Osteocyte (in vitro differentiated cells): Measurements from ENCODE around the gene PATE4. TPM values are rescaled to one million over a fixed set of nuclear protein-coding genes. Genes with fewer than 3 reads are reported as not detected.
"Not testable (repeated sequence)": the region's sequence is repeated elsewhere in the genome, so short reads cannot be mapped to it uniquely, and the experiment has no call there.

Source experiments
- DNase-seq: peaks from one replicate; pipeline ENCODE4 v3.0.0; 2021; ENCODE audit warnings: mixed read lengths; ENCODE audit not compliant: unreplicated experiment; ENCODE audit errors: extremely low spot score
- H3K27ac Mint-ChIP-seq: one replicate; pipeline ENCODE4 v1.8.0; 2021; ENCODE audit warnings: mild to moderate bottlenecking, mixed read lengths; ENCODE audit not compliant: unreplicated experiment
- H3K27me3 Mint-ChIP-seq: one replicate; pipeline ENCODE4 v1.8.0; 2021; ENCODE audit warnings: mixed read lengths; ENCODE audit not compliant: unreplicated experiment
- H3K36me3 Mint-ChIP-seq: one replicate; pipeline ENCODE4 v1.8.0; 2021; ENCODE audit warnings: mixed read lengths; ENCODE audit not compliant: unreplicated experiment
- H3K4me1 Mint-ChIP-seq: one replicate; pipeline ENCODE4 v1.8.0; 2021; ENCODE audit warnings: mixed read lengths; ENCODE audit not compliant: unreplicated experiment
- H3K4me3 Mint-ChIP-seq: one replicate; pipeline ENCODE4 v1.8.0; 2021; ENCODE audit warnings: mild to moderate bottlenecking, moderate library complexity, mixed read lengths; ENCODE audit not compliant: unreplicated experiment
- H3K9me3 Mint-ChIP-seq: one replicate; pipeline ENCODE4 v1.8.0; 2021; ENCODE audit warnings: mixed read lengths; ENCODE audit not compliant: unreplicated experiment
- total RNA-seq: library from RNA; stranded (reverse); gene quantifications from 2 replicates; pipeline ENCODE4 v1.2.1, GENCODE V29; 2021
- TF ChIP-seq, protein P1 (sequence below): fragments of 200-600 bp; sonication (generic); IDR thresholded peaks from 2 replicates; pipeline ENCODE4 v1.5.0; 2021; ENCODE audit warnings: antibody characterized with exemption, mild to moderate bottlenecking, moderate library complexity

PATE4 gene
- total RNA-seq, 1 donor from 2014 or later = not detected

DNA sequence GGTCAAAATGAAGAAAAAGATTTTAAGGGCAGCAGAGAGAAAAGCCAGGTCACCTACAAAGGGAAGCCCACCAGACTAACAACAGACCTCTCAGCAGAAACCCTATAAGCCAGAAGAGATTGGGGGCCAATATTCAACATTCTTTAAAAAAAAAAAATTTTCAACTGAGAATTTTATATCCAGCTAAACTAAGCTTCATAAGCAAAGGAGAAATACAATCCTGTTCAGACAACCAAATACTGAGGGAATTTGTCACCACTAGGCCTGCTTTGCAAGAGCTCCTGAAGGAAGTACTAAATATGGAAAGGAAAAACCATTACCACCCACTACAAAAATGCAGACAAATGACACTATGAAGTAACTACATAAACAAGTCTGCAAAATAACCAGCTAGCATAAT lies 13.1 kb downstream of the PATE4 start:
- Mint-ChIP-seq H3K4me3 (no peak overlapping the region), H3K27ac (no peak overlapping the region), H3K36me3 (no peaks in the 10 kb centered on the region), H3K27me3 (no peaks in the 10 kb centered on the region), H3K4me1 (no peaks in the 10 kb centered on the region), H3K9me3 (peaks cover 19% of the 10 kb centered on the region)
- TF ChIP-seq, protein P1, sequence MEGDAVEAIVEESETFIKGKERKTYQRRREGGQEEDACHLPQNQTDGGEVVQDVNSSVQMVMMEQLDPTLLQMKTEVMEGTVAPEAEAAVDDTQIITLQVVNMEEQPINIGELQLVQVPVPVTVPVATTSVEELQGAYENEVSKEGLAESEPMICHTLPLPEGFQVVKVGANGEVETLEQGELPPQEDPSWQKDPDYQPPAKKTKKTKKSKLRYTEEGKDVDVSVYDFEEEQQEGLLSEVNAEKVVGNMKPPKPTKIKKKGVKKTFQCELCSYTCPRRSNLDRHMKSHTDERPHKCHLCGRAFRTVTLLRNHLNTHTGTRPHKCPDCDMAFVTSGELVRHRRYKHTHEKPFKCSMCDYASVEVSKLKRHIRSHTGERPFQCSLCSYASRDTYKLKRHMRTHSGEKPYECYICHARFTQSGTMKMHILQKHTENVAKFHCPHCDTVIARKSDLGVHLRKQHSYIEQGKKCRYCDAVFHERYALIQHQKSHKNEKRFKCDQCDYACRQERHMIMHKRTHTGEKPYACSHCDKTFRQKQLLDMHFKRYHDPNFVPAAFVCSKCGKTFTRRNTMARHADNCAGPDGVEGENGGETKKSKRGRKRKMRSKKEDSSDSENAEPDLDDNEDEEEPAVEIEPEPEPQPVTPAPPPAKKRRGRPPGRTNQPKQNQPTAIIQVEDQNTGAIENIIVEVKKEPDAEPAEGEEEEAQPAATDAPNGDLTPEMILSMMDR = no peak
- no peak for DNase-seq

- H3K4me1 Mint-ChIP-seq, H3K4me3 Mint-ChIP-seq, DNase-seq, H3K36me3 Mint-ChIP-seq, H3K27ac Mint-ChIP-seq, H3K9me3 Mint-ChIP-seq: not testable (repeated sequence)
- H3K27me3 Mint-ChIP-seq = peaks cover 30% of the 10 kb centered on the region
Measured at GRCh38 chr11:125857670-125858069, 24.6 kb downstream of the PATE4 start.

DNA sequence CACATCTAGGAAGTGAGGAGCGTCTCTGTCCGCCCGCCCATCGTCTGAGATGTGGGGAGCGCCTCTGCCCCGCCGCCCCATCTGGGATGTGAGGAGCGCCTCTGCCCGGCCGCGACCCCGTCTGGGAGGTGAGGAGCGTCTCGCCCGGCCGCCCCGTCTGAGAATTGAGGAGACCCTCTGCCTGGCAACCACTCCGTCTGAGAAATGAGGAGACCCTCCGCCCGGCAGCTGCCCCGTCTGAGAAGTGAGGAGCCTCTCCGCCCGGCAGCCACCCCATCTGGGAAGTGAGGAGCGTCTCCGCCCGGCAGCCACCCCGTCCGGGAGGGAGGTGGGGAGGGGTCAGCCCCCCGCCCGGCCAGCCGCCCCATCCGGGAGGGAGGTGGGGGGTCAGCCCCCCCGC lies 29.7 kb downstream of the PATE4 start:
- H3K36me3 Mint-ChIP-seq, H3K4me3 Mint-ChIP-seq, H3K27me3 Mint-ChIP-seq: not testable (repeated sequence)

GRCh38 chr11:125865354-125865753 lies 32.2 kb downstream of the PATE4 start:
- not testable (repeated sequence) for H3K27ac Mint-ChIP-seq, H3K9me3 Mint-ChIP-seq, H3K4me1 Mint-ChIP-seq, H3K36me3 Mint-ChIP-seq, DNase-seq, H3K4me3 Mint-ChIP-seq
- H3K27me3 Mint-ChIP-seq = peaks cover 14% of the 10 kb centered on the region

More for the DNA sequence above, 29.7 kb downstream of the PATE4 start:
- DNase-seq, H3K4me1 Mint-ChIP-seq, H3K27ac Mint-ChIP-seq, H3K9me3 Mint-ChIP-seq: not testable (repeated sequence)

DNA sequence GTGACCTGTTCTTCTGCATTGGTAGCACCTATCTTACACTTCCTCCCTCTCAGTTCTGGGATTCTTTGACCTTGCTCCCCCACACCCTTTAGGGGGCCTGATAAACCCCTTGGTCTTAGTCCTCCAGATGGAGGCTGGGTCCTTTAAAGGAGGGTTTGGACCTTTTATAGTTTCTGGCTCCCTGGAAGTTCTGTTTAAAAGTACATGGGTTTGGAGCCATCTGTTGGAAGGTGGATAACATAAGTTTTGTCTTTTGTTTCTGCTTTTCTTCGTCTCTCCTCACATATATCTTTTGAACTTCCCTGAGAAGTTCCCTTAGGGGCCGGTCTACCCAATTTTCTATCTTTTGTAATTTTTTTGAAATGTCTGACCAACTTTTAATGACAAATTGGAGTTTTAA lies 36.4 kb downstream of the PATE4 start:
- Mint-ChIP-seq H3K27me3 (peaks cover 30% of the 10 kb centered on the region), H3K4me3 (no peak overlapping the region), H3K36me3 (no peaks in the 10 kb centered on the region), H3K4me1 (peaks cover 2% of the 10 kb centered on the region), H3K9me3 (no peaks in the 10 kb centered on the region), H3K27ac (no peak overlapping the region)
- no peak for DNase-seq
- TF ChIP-seq, protein P1 = no peak

GRCh38 chr11:125871391-125872137 lies 38.4 kb downstream of the PATE4 start:
- DNase-seq = no peak
- no peaks in the 10 kb centered on the region for H3K36me3 Mint-ChIP-seq
- H3K4me3 Mint-ChIP-seq = no peak overlapping the region
- H3K27me3 Mint-ChIP-seq = peaks cover 44% of the 10 kb centered on the region
- no peak overlapping the region for H3K27ac Mint-ChIP-seq
- H3K4me1 Mint-ChIP-seq = peaks cover 2% of the 10 kb centered on the region
- H3K9me3 Mint-ChIP-seq = no peaks in the 10 kb centered on the region
- TF ChIP-seq, protein P1 = peak; percentile 64
